Suprapubic skin (tissue), 4 donors: ENCODE data around the gene TMEM260. TPM values are rescaled to one million over a fixed set of nuclear protein-coding genes. Genes with fewer than 3 reads are reported as not detected.
A peak's percentile ranks its signal among the peaks of the same experiment; 100 is the strongest.

Experiments used
- DNase-seq, 2 donors: peaks; one replicate each; pipeline ENCODE4 v3.0.0-alpha.2; 2019; ENCODE audit warnings: low spot score in 2 of 2
- H3K27ac ChIP-seq: fragments of 200-600 bp; sonication (generic); one replicate; pipeline ENCODE4 v1.5.1; 2019
- H3K27me3 ChIP-seq: fragments of 200-600 bp; sonication (generic); one replicate; pipeline ENCODE4 v1.5.1; 2019
- H3K36me3 ChIP-seq: fragments of 200-600 bp; sonication (generic); one replicate; pipeline ENCODE4 v1.5.1; 2019
- H3K4me1 ChIP-seq: fragments of 200-600 bp; sonication (generic); one replicate; pipeline ENCODE4 v1.5.1; 2019
- H3K4me3 ChIP-seq: fragments of 200-600 bp; sonication (generic); one replicate; pipeline ENCODE4 v1.5.1; 2019; ENCODE audit warnings: mild to moderate bottlenecking
- H3K9me3 ChIP-seq: fragments of 200-600 bp; sonication (generic); one replicate; pipeline ENCODE4 v1.5.1; 2019
- EP300 ChIP-seq: sonication (generic); formaldehyde crosslinking; IDR thresholded peaks from one replicate; pipeline ENCODE4 v1.6.1; 2017; ENCODE audit warnings: antibody characterized with exemption
- POLR2A ChIP-seq, 2 donors: fragments of 450-650 bp; IDR thresholded peaks; one replicate each; pipeline ENCODE4 v1.6.1; 2017; ENCODE audit warnings: antibody characterized with exemption in 2 of 2, mild to moderate bottlenecking in 2 of 2, moderate library complexity in 2 of 2
- POLR2AphosphoS5 ChIP-seq, 3 donors: sonication (generic); formaldehyde crosslinking; IDR thresholded peaks; one replicate each; pipeline ENCODE4 v1.6.1; 2017; ENCODE audit warnings: antibody characterized with exemption in 3 of 3
- WGBS: methylation state at CpG from one replicate; pipeline ENCODE4 v1.1.5; 2018; 5-methylcytosine and 5-hydroxymethylcytosine counted together
- total RNA-seq, 4 donors: library from RNA; depleted of rRNA; stranded (reverse); fragments of >200 nt; gene quantifications; one replicate each; pipeline ENCODE4 v1.1.0, GENCODE V29; 2016
- TF ChIP-seq, protein P1 (sequence below), 2 donors: fragments of 200-600 bp in 1 of 2; fragments of 450-650 bp in 1 of 2; sonication (generic) in 1 of 2; IDR thresholded peaks; one replicate each; pipeline ENCODE4 v1.5.1; 2016 to 2019; ENCODE audit warnings: antibody characterized with exemption in 2 of 2, mild to moderate bottlenecking in 1 of 2, moderate library complexity in 1 of 2

TMEM260 gene
- total RNA-seq, 4 donors from 2014 or later: 15.4 to 34.1 (median 19.5) TPM

DNA sequence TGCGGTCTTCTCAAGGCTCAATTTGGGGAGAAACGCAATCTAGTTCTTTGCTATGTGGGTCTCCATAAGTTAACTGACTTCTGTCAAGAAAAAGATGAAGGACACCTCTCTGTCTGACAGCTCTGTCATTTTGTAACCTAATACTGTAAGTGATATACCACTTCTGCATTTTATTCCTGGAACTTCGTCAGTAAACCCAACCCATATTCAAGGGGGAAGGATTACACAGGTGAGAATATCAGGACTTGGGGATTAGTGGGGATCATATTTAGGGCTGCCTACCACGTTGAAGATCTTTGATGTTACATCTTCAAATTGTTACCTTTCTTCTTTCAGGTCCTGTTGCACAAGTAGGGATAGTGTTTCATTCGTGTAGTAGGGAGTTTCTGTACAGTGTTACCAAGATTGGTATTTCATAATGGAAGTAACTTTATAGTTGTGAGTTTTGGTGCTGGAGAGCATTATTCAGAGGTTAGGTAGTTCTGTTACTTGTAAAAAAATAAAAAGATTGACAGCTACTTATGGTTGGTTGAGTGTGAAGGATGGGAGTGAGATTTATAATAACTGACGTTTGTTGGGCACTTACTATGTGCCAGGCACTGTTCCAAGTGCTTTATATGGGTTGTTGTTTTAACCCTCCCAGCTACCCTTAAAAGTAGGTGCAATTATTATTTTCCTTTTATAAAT lies 1.6 kb downstream of the TMEM260 start:
- Histone ChIP-seq H3K36me3 (peaks cover 4% of the 10 kb centered on the region), H3K27me3 (no peaks in the 10 kb centered on the region), H3K27ac (no peak overlapping the region), H3K9me3 (no peaks in the 10 kb centered on the region), H3K4me3 (peak overlapping the region; percentile 99), H3K4me1 (peaks cover 27% of the 10 kb centered on the region)
- TF ChIP-seq POLR2A (IDR thresholded peaks at IDR 0.05) (no peak), EP300 (no peak), POLR2AphosphoS5 (IDR thresholded peaks at IDR 0.05) (no peak)
- TF ChIP-seq, protein P1, sequence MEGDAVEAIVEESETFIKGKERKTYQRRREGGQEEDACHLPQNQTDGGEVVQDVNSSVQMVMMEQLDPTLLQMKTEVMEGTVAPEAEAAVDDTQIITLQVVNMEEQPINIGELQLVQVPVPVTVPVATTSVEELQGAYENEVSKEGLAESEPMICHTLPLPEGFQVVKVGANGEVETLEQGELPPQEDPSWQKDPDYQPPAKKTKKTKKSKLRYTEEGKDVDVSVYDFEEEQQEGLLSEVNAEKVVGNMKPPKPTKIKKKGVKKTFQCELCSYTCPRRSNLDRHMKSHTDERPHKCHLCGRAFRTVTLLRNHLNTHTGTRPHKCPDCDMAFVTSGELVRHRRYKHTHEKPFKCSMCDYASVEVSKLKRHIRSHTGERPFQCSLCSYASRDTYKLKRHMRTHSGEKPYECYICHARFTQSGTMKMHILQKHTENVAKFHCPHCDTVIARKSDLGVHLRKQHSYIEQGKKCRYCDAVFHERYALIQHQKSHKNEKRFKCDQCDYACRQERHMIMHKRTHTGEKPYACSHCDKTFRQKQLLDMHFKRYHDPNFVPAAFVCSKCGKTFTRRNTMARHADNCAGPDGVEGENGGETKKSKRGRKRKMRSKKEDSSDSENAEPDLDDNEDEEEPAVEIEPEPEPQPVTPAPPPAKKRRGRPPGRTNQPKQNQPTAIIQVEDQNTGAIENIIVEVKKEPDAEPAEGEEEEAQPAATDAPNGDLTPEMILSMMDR (IDR thresholded peaks at IDR 0.05): no peak
- no peak for DNase-seq
- WGBS: 47% methylated on average over 6 of the region's 6 CpGs

DNA sequence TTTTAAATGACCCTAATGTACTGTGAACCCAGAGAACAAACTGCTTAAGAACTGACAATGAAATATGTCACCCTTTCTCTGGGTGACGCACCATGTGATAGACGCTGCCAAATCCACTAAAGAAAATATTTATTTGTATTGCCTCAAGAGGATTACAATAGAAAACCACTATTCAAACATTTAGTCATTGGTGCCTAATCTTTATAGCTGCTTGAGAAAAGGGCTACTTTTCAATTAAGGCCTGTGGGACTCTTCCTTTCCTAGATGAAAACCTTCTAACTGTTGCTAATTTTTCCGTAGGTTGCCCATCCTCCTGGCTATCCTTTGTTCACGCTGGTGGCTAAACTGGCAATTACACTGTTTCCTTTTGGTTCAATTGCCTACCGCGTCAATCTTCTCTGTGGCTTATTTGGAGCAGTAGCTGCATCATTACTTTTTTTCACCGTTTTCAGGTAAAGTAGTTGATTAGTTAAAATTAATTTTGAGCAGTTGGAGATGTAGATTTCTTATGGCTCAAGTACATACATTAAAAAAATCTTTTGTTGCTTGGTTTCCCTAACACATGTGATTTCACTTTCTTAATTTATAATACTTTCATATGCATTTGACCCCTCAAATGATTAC lies 6.0 kb downstream of the TMEM260 start:
- Histone ChIP-seq H3K27me3 (no peaks in the 10 kb centered on the region), H3K27ac (no peak overlapping the region), H3K36me3 (peaks cover 20% of the 10 kb centered on the region), H3K4me3 (no peak overlapping the region), H3K4me1 (peaks cover 26% of the 10 kb centered on the region), H3K9me3 (no peaks in the 10 kb centered on the region)
- DNase-seq: no peak
- WGBS: 87% methylated on average over 7 of the region's 7 CpGs
- TF ChIP-seq EP300 (no peak), POLR2AphosphoS5 (IDR thresholded peaks at IDR 0.05) (no peak), POLR2A (IDR thresholded peaks at IDR 0.05) (no peak)
- TF ChIP-seq, protein P1 (IDR thresholded peaks at IDR 0.05): no peak

DNA sequence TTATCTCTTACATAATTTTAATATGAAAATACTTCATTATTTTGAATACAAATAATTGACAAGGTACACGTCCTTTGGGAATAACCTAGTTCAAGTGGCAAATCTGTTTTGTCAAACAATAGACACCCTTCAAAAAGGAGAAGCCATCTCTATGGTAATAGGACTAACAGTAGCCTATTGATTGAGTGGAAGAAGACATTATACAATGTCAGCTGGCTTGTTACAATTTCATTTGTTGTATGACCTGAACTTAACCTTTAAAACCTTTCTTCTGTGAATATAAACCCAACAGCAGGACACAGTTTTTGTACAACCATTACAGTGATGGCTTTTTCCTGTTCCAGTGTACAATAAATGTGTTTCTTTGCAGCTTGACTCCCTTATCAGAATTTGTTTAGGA lies 8.1 kb downstream of the TMEM260 start:
- peaks cover 27% of the 10 kb centered on the region for H3K36me3 ChIP-seq
- no peak overlapping the region for H3K27ac ChIP-seq
- WGBS: 81% methylated on average over 1 of the region's 1 CpG
- no peak overlapping the region for H3K4me3 ChIP-seq
- H3K27me3 ChIP-seq: no peaks in the 10 kb centered on the region
- H3K4me1 ChIP-seq: peaks cover 5% of the 10 kb centered on the region
- TF ChIP-seq EP300 (no peak), POLR2A (IDR thresholded peaks at IDR 0.05) (no peak), POLR2AphosphoS5 (IDR thresholded peaks at IDR 0.05) (no peak)
- TF ChIP-seq, protein P1 (IDR thresholded peaks at IDR 0.05): no peak
- no peaks in the 10 kb centered on the region for H3K9me3 ChIP-seq
- no peak for DNase-seq

DNA sequence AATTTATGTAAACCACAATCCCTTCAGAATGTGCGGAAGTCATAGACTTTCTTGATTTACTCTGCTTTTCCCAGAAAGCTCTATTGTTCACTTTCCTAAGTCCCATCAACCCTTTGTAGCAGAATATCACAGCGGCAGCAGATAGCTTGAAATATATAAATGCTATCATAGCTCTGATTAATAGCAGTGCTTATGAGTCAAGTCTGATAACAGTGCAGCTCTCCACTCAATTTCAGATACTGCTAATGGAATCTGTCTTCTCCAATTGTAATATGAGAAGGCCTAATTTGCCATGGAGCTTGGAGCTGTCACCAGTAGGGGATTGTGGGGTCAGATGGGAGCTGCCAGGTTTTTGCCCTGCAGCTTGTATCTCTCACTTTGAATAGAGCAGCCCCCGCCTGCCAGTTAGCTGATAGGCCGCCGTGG lies 10.9 kb downstream of the TMEM260 start:
- Histone ChIP-seq H3K36me3 (peaks cover 32% of the 10 kb centered on the region), H3K9me3 (no peaks in the 10 kb centered on the region), H3K27me3 (no peaks in the 10 kb centered on the region), H3K4me3 (no peak overlapping the region), H3K4me1 (no peaks in the 10 kb centered on the region), H3K27ac (no peak overlapping the region)
- TF ChIP-seq POLR2A (IDR thresholded peaks at IDR 0.05) (no peak), POLR2AphosphoS5 (IDR thresholded peaks at IDR 0.05) (no peak), EP300 (no peak)
- 85% methylated on average over 5 of the region's 5 CpGs for WGBS
- DNase-seq: no peak

DNA sequence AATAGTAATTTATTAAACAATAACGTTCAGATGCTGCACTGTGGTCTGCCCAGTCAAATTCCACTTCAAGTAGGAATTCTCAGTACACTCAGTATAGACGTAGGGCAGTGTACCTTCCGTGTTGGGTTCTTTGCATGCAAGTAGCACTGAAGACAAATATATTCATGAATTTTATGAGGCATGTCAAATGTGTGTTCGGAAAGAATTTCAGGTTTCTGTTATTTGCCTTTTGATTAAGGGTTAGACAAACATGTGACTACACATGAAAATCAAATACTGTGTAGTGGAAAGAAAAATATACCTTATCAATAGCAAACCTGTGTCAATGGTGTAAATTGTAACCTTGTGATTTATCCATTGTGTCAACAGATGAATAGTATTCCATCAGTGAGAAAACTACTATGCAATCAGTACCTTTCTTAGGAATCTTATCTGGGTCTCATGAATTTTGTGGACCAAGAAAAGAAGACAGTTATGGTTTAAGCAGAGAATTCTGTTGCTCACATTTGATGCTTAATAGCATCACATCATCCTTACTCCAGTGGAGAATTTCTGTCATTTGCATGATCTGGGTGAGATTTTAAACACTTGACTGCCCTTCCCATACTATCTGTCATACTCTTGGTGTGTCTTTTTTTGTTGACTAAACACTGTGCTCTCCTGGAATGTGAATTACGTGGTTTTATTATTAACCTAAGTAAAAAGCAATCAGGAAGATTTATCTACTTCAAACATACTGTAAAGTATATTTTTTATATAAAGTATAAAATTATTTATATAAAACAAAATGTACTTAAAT lies 13.3 kb downstream of the TMEM260 start:
- TF ChIP-seq POLR2AphosphoS5 (IDR thresholded peaks at IDR 0.05) (no peak), EP300 (no peak), POLR2A (IDR thresholded peaks at IDR 0.05) (no peak)
- TF ChIP-seq, protein P1 (IDR thresholded peaks at IDR 0.05): no peak
- no peaks in the 10 kb centered on the region for H3K9me3 ChIP-seq
- WGBS: 67% methylated on average over 5 of the region's 5 CpGs
- DNase-seq: no peak
- H3K4me1 ChIP-seq: no peaks in the 10 kb centered on the region
- peaks cover 20% of the 10 kb centered on the region for H3K36me3 ChIP-seq
- no peaks in the 10 kb centered on the region for H3K27me3 ChIP-seq
- H3K27ac ChIP-seq: no peak overlapping the region
- H3K4me3 ChIP-seq: no peak overlapping the region
